HUES6 (cell line): Measurements from ENCODE around the gene PALMD.

Experiments used
- H3K27ac ChIP-seq: 2 replicates; pipeline ENCODE4 v1.7.0; 2013; ENCODE audit warnings: low read depth, mild to moderate bottlenecking, low read length, inconsistent platforms
- H3K27me3 ChIP-seq: 2 replicates; pipeline ENCODE4 v1.6.1; 2013; ENCODE audit warnings: low read length; ENCODE audit not compliant: control insufficient read depth, insufficient read depth
- H3K36me3 ChIP-seq: 2 replicates; pipeline ENCODE4 v1.6.1; 2013; ENCODE audit warnings: low read length; ENCODE audit not compliant: control insufficient read depth, insufficient read depth
- H3K4me1 ChIP-seq: 2 replicates; pipeline ENCODE4 v1.6.1; 2013; ENCODE audit warnings: low read length; ENCODE audit not compliant: control insufficient read depth, insufficient read depth
- H3K4me3 ChIP-seq: 2 replicates; pipeline ENCODE4 v1.5.1; 2013; ENCODE audit warnings: low read depth, low read length
- H3K9ac ChIP-seq: one replicate; pipeline ENCODE4 v1.6.1; 2013; ENCODE audit warnings: mild to moderate bottlenecking, low read length
- H3K9me3 ChIP-seq: 2 replicates; pipeline ENCODE4 v1.6.1; 2013; ENCODE audit warnings: low read depth, low read length; ENCODE audit not compliant: control insufficient read depth, insufficient read depth

PALMD gene

GRCh38 chr1:99645699-99646531, at the start of gene PALMD:
TSS of gene PALMD (plus strand) at chr1:99646113. CDS start at chr1:99646318, 205 bp downstream.
- no peaks in the 10 kb centered on the region for H3K9me3 ChIP-seq
- peak within 1 kb of the TSS; percentile 6; the same call in 1 of the 2 replicates for H3K4me3 ChIP-seq
- H3K27me3 ChIP-seq: no peaks in the 10 kb centered on the region
- H3K9ac ChIP-seq: no peak within 1 kb of the TSS
- peaks cover 28% of the 10 kb centered on the region for H3K4me1 ChIP-seq
- no peak within 1 kb of the TSS for H3K27ac ChIP-seq
- no peaks in the 10 kb centered on the region for H3K36me3 ChIP-seq

GRCh38 chr1:99598738-99599411, 47.0 kb upstream of the PALMD start:
- Histone ChIP-seq H3K4me3 (no peak overlapping the region), H3K27me3 (no peaks in the 10 kb centered on the region), H3K36me3 (no peaks in the 10 kb centered on the region), H3K4me1 (0 out of 2 replicates have a peak, but pooled peaks cover 2% of the 10 kb centered on the region), H3K9me3 (no peaks in the 10 kb centered on the region), H3K27ac (no peak overlapping the region), H3K9ac (no peak overlapping the region)

GRCh38 chr1:99599678-99600175, 46.2 kb upstream of the PALMD start:
- H3K4me1 ChIP-seq: 0 out of 2 replicates have a peak, but pooled peaks cover 2% of the 10 kb centered on the region
- no peaks in the 10 kb centered on the region for H3K27me3 ChIP-seq
- H3K9me3 ChIP-seq: no peaks in the 10 kb centered on the region
- no peaks in the 10 kb centered on the region for H3K36me3 ChIP-seq
- H3K9ac ChIP-seq: no peak overlapping the region
- H3K27ac ChIP-seq: no peak overlapping the region
- H3K4me3 ChIP-seq: no peak overlapping the region

- Histone ChIP-seq H3K4me3 (no peak overlapping the region), H3K27ac (no peak overlapping the region), H3K9me3 (no peaks in the 10 kb centered on the region), H3K4me1 (0 out of 2 replicates have a peak, but pooled peaks cover 2% of the 10 kb centered on the region), H3K36me3 (no peaks in the 10 kb centered on the region), H3K9ac (no peak overlapping the region), H3K27me3 (no peaks in the 10 kb centered on the region)
Measured at GRCh38 chr1:99600782-99601181, 45.1 kb upstream of the PALMD start.

- H3K9me3 ChIP-seq: no peaks in the 10 kb centered on the region
- H3K4me3 ChIP-seq: no peak overlapping the region
- no peak overlapping the region for H3K9ac ChIP-seq
- no peaks in the 10 kb centered on the region for H3K36me3 ChIP-seq
- H3K4me1 ChIP-seq: 0 out of 2 replicates have a peak, but pooled peaks cover 2% of the 10 kb centered on the region
- H3K27me3 ChIP-seq: no peaks in the 10 kb centered on the region
- H3K27ac ChIP-seq: no peak overlapping the region
Measured at GRCh38 chr1:99601208-99601607, 44.7 kb upstream of the PALMD start.

GRCh38 chr1:99601709-99602403, 44.1 kb upstream of the PALMD start:
- H3K27me3 ChIP-seq: no peaks in the 10 kb centered on the region
- H3K4me3 ChIP-seq: no peak overlapping the region
- no peak overlapping the region for H3K9ac ChIP-seq
- H3K9me3 ChIP-seq: no peaks in the 10 kb centered on the region
- H3K36me3 ChIP-seq: no peaks in the 10 kb centered on the region
- no peak overlapping the region for H3K27ac ChIP-seq
- 0 out of 2 replicates have a peak, but pooled peaks cover 2% of the 10 kb centered on the region for H3K4me1 ChIP-seq

GRCh38 chr1:99602404-99602969, 43.4 kb upstream of the PALMD start:
- Histone ChIP-seq H3K36me3 (no peaks in the 10 kb centered on the region), H3K27ac (no peak overlapping the region), H3K9ac (no peak overlapping the region), H3K27me3 (no peaks in the 10 kb centered on the region), H3K9me3 (peaks cover 2% of the 10 kb centered on the region; the same call in 1 of the 2 replicates), H3K4me3 (no peak overlapping the region), H3K4me1 (0 out of 2 replicates have a peak, but pooled peaks cover 2% of the 10 kb centered on the region)

- Histone ChIP-seq H3K27ac (no peak overlapping the region), H3K36me3 (no peaks in the 10 kb centered on the region), H3K4me3 (no peak overlapping the region), H3K9ac (no peak overlapping the region), H3K9me3 (peaks cover 8% of the 10 kb centered on the region; the same call in 1 of the 2 replicates), H3K27me3 (no peaks in the 10 kb centered on the region), H3K4me1 (0 out of 2 replicates have a peak, but pooled peaks cover 2% of the 10 kb centered on the region)
Measured at GRCh38 chr1:99603699-99604560, 42.0 kb upstream of the PALMD start.

GRCh38 chr1:99606306-99606705, 39.6 kb upstream of the PALMD start:
- H3K9me3 ChIP-seq: peaks cover 8% of the 10 kb centered on the region; the same call in 1 of the 2 replicates
- no peaks in the 10 kb centered on the region for H3K36me3 ChIP-seq
- H3K4me3 ChIP-seq: no peak overlapping the region
- H3K27me3 ChIP-seq: no peaks in the 10 kb centered on the region
- H3K9ac ChIP-seq: no peak overlapping the region
- no peak overlapping the region for H3K27ac ChIP-seq
- H3K4me1 ChIP-seq: no peaks in the 10 kb centered on the region

GRCh38 chr1:99607590-99607989, 38.3 kb upstream of the PALMD start:
- no peak overlapping the region for H3K9ac ChIP-seq
- no peak overlapping the region for H3K27ac ChIP-seq
- no peaks in the 10 kb centered on the region for H3K27me3 ChIP-seq
- H3K9me3 ChIP-seq: peaks cover 8% of the 10 kb centered on the region; the same call in 1 of the 2 replicates
- H3K4me3 ChIP-seq: no peak overlapping the region
- no peaks in the 10 kb centered on the region for H3K36me3 ChIP-seq
- H3K4me1 ChIP-seq: no peaks in the 10 kb centered on the region
